ENCODE measurements around the gene VPS35L.

DNA sequence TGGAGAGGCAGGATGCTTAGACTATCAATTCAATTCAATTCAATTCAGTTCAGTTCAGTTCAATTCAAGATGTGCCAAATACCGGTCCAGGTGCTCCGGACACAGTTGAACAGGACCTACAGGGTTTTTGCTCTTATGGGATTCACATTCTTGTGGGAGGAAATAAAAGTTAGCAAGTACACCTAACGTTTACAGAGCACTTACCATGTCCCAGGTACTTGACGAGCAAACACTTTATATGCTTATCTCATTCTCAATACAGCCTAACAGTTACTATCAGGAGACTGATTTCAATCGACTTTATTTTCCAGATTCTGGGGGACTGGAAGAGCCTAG, 33.1 kb upstream of the VPS35L start:
- TF ChIP-seq ZNF207 (IDR thresholded peaks at IDR 0.05; ENCODE audit: borderline replicate concordance) (no peak), ZNF274 (IDR thresholded peaks at IDR 0.05; ENCODE audit: insufficient read depth, insufficient read length) (no peak)
- TF ChIP-seq, protein P1, sequence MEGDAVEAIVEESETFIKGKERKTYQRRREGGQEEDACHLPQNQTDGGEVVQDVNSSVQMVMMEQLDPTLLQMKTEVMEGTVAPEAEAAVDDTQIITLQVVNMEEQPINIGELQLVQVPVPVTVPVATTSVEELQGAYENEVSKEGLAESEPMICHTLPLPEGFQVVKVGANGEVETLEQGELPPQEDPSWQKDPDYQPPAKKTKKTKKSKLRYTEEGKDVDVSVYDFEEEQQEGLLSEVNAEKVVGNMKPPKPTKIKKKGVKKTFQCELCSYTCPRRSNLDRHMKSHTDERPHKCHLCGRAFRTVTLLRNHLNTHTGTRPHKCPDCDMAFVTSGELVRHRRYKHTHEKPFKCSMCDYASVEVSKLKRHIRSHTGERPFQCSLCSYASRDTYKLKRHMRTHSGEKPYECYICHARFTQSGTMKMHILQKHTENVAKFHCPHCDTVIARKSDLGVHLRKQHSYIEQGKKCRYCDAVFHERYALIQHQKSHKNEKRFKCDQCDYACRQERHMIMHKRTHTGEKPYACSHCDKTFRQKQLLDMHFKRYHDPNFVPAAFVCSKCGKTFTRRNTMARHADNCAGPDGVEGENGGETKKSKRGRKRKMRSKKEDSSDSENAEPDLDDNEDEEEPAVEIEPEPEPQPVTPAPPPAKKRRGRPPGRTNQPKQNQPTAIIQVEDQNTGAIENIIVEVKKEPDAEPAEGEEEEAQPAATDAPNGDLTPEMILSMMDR (IDR thresholded peaks at IDR 0.05 in 2 of 3, conservative IDR thresholded peaks at IDR 0.05 in 1 of 3; ENCODE audit: control insufficient read depth in 2 of 3, extremely low read depth in 1 of 3, insufficient read depth in 1 of 3, low read depth in 3 of 3, low read length in 3 of 3): no peak
- TF ChIP-seq, protein P2, sequence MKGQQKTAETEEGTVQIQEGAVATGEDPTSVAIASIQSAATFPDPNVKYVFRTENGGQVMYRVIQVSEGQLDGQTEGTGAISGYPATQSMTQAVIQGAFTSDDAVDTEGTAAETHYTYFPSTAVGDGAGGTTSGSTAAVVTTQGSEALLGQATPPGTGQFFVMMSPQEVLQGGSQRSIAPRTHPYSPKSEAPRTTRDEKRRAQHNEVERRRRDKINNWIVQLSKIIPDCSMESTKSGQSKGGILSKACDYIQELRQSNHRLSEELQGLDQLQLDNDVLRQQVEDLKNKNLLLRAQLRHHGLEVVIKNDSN (IDR thresholded peaks at IDR 0.05; ENCODE audit: borderline replicate concordance, extremely low read length, insufficient read depth, low read depth, low read length): no peak
